SIG-M5 treated with dmso at 0.1 percent for 504 hours (cell line): Measurements from ENCODE around the gene ST8SIA6.
"Not testable (repeated sequence)": the region's sequence is repeated elsewhere in the genome, so short reads cannot be mapped to it uniquely, and the experiment has no call there.

Source experiments
- DNase-seq: peaks from one replicate; lab custom pipeline; 2025; ENCODE audit not compliant: unreplicated experiment; lab: John Stamatoyannopoulos, UW

Gene ST8SIA6

GRCh38 chr10:17427666-17428350, 26.6 kb downstream of the ST8SIA6 start:
- no peak for DNase-seq

- no peak for DNase-seq
These were observed 27.2 kb downstream of the ST8SIA6 start for GRCh38 chr10:17427201-17427600.

GRCh38 chr10:17426263-17426750, 28.1 kb downstream of the ST8SIA6 start:
- no peak for DNase-seq

- no peak for DNase-seq
These were observed 28.7 kb downstream of the ST8SIA6 start for GRCh38 chr10:17425584-17426262.

- no peak for DNase-seq
These were observed 30.7 kb downstream of the ST8SIA6 start for GRCh38 chr10:17423632-17424186.

GRCh38 chr10:17422931-17423330, 31.5 kb downstream of the ST8SIA6 start:
- DNase-seq, result no peak

- DNase-seq, result no peak
These were observed 36.1 kb downstream of the ST8SIA6 start for GRCh38 chr10:17418249-17418648.

GRCh38 chr10:17416442-17417211, 37.8 kb downstream of the ST8SIA6 start:
- DNase-seq, result no peak

- no peak for DNase-seq
These were observed 39.2 kb downstream of the ST8SIA6 start for GRCh38 chr10:17415046-17415658.

GRCh38 chr10:17414484-17414883, 39.9 kb downstream of the ST8SIA6 start:
- DNase-seq, result no peak

GRCh38 chr10:17413876-17414275, 40.5 kb downstream of the ST8SIA6 start:
- no peak for DNase-seq

- DNase-seq, result no peak
These were observed 42.1 kb downstream of the ST8SIA6 start for GRCh38 chr10:17412323-17412722.

- DNase-seq, result no peak
These were observed 43.5 kb downstream of the ST8SIA6 start for GRCh38 chr10:17410907-17411306.

- DNase-seq, result no peak
These were observed 45.1 kb downstream of the ST8SIA6 start for GRCh38 chr10:17409170-17409733.

GRCh38 chr10:17407047-17407446, 47.3 kb downstream of the ST8SIA6 start:
- DNase-seq, result no peak

GRCh38 chr10:17406036-17406834, 48.2 kb downstream of the ST8SIA6 start:
- DNase-seq, result no peak

- no peak for DNase-seq
These were observed 51.2 kb downstream of the ST8SIA6 start for GRCh38 chr10:17403161-17403560.

GRCh38 chr10:17402040-17402439, 52.4 kb downstream of the ST8SIA6 start:
- DNase-seq, result not testable (repeated sequence)

GRCh38 chr10:17396004-17396403, 58.4 kb downstream of the ST8SIA6 start:
- no peak for DNase-seq

GRCh38 chr10:17394854-17395253, 59.5 kb downstream of the ST8SIA6 start:
- no peak for DNase-seq
